ENCODE data around the gene TNXB.
"Not testable (repeated sequence)": the region's sequence is repeated elsewhere in the genome, so short reads cannot be mapped to it uniquely, and the experiment has no call there.

DNA sequence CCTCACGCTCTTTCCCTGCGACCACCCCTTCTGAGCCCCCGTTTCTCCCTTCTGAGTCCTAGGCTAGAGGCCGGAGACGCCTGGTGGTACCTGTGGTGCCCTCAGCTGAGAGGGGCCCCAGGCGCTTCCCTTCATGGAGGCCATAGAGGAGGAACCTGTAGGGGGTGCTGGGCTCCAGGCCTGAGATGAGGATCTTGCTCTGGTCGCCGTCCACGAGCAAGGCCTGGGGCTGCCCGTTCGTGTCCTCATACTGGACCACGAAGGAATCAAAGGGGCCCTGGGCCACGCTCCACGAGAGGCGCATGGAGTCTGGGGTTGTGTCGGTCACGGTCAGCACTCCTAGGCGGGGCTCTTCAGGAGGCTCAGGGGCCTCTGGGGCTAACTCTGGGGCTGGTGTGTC is 64.2 kb downstream of the TNXB start:
- not testable (repeated sequence) for TF ChIP-seq CTCF (IDR thresholded peaks at IDR 0.05; ENCODE audit: low read length); EZH2 (IDR thresholded peaks at IDR 0.05; ENCODE audit: borderline replicate concordance, low read length)
